ENCODE data around the gene FAIM2.

Gene FAIM2

DNA sequence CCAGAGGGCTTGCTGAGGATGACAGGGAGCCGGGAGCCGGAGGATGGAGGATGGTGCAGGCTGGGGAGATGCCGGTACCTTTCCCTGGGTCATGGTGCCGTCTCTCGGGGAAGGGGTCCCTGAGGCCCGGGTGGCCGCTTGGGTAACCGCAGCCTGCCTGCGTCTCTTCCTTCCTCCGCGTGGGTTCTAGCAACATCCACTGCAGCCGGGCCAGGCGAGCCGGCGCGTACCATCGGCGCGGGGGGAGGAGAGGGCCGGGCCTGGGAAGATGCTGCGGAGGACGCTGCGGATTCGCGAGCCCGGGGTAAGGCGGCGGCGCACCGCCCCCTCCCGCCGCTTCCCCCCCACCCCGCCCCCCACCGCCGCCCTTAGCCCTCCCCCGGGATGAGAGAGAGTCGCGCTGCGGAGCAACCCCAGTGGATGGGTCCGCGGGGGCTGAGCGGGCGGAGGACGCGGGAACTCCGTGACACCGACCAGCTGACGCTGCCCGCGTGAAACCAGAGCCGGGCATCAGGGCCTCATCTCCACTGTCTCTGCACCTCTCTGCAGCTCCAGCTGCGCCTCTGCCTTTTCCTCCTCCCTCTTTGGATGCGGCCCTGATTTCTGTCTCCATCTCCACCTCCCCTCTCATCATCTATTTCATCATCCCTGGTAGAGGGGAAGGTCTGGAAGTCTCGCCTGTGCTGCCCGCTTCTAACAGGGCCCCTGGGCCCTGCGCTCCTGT is at the start of gene FAIM2:
Gene FAIM2 (minus strand): TSS at position 201 of the 724 bp plus-strand sequence. CDS start 108 bp downstream, at position 93.
- Mint-ChIP-seq H3K4me1 (peaks cover 24% of the 10 kb centered on the region), H3K27ac (peak within 1 kb of the TSS; percentile 78), H3K9me3 (no peaks in the 10 kb centered on the region), H3K4me3 (peak within 1 kb of the TSS; percentile 80), H3K36me3 (peaks cover 10% of the 10 kb centered on the region)
- DNase-seq (ENCODE audit: low spot score in 2 of 2) (peak; percentile 26 to 74), ATAC-seq (peak; percentile 71)

DNA sequence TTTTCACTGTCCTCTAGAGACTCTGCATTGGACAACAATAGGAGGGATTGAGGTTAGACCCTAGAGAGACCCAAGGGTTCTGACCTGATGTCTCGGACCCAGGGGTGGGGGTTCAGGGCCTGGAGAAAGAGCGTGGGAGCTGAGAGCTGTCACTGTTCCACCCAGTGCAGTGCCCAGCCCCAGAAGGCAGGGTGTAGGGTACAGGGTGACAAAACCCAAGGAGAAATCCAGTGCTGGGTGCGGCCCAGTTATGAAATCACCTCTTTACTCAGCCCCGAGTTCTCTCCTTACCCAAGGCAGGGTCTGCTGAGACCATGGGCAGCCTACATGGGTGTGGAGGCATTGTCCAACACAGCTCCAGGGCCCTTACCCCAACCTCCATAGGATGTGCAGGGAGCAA is 49.5 kb upstream of the FAIM2 start:
- ATAC-seq (no peak), DNase-seq (ENCODE audit: low spot score in 2 of 2) (no peak)
- Mint-ChIP-seq H3K4me1 (no peaks in the 10 kb centered on the region), H3K4me3 (no peak overlapping the region), H3K27ac (no peak overlapping the region), H3K36me3 (no peaks in the 10 kb centered on the region), H3K9me3 (no peaks in the 10 kb centered on the region)

DNA sequence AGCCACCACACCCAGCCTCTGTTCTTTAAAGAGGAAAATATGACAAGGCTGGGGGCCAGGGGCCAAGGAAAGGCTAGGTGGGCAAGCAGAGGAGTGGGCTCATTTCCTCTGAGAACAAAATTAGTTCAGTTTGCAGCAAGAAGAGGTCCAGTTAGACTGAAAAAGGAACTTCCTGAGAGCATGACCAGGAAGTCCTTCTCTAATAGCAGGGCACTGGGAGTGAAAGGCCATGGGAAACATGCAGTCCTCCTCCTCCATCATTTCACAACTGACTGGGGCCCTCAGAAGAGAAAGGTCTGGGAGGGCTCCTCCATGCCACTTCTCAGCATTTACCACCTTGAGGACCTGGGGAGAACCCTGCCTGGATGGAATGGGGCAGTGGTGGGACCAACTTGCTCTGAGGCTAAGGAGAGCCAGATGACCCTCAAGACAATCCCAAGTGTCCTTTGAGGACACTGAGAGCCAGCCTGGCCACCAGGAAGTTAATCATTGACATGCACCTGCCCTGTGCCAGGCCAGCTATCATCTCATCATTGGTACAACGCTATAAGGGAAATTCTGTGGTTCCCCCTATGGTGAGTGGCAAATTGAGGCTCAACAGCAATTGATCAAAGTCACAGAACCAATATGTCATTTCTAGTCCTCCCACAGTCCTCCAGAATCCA is 48.8 kb upstream of the FAIM2 start:
- no peak overlapping the region for H3K4me3 Mint-ChIP-seq
- no peaks in the 10 kb centered on the region for H3K9me3 Mint-ChIP-seq
- no peak for DNase-seq (ENCODE audit: low spot score in 2 of 2)
- no peaks in the 10 kb centered on the region for H3K36me3 Mint-ChIP-seq
- H3K4me1 Mint-ChIP-seq, result no peaks in the 10 kb centered on the region
- no peak for ATAC-seq
- no peak overlapping the region for H3K27ac Mint-ChIP-seq

DNA sequence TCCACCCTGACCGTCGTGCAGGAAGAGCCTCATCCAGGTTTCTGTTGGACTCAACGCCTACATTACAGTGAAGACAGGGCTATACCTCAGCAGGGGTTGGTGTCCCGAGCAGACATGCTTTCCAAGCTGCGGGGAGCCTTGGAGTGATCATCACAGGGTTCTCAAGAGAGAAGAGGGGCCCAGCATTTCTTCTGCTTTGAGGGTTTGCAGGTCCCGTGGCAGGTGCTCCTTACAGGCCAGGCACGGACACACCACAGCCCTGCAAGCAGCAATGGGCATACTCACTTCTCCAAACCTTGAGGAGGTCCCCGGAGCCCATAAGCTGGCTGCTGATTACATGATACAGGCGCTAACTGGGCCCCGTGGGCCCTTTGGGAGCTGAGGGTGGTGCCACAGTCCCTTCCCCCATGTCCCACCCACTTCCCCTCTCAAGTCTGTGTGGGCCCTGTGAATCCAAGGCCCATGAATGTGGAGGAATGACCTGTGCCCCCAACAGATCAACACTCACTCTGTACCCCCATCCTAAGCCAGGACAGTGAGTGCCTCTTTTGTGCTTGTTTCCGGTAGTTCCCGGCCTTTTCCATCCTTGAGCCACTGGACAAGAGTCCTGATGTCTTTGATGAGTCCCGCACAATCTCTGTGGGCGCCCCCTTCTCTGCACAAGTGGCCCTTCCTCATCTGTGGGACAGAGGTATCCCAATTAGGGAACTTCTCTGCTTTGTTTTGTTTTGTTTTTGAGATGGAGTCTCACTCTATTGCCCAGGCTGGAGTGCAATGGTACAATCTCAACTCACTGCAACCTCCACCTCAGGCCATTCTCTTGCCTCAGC is 47.9 kb upstream of the FAIM2 start:
- H3K4me3 Mint-ChIP-seq, result no peak overlapping the region
- no peaks in the 10 kb centered on the region for H3K4me1 Mint-ChIP-seq
- H3K27ac Mint-ChIP-seq, result peak overlapping the region; percentile 20
- DNase-seq (ENCODE audit: low spot score in 2 of 2), result no peak
- H3K36me3 Mint-ChIP-seq, result no peaks in the 10 kb centered on the region
- no peaks in the 10 kb centered on the region for H3K9me3 Mint-ChIP-seq
- no peak for ATAC-seq

DNA sequence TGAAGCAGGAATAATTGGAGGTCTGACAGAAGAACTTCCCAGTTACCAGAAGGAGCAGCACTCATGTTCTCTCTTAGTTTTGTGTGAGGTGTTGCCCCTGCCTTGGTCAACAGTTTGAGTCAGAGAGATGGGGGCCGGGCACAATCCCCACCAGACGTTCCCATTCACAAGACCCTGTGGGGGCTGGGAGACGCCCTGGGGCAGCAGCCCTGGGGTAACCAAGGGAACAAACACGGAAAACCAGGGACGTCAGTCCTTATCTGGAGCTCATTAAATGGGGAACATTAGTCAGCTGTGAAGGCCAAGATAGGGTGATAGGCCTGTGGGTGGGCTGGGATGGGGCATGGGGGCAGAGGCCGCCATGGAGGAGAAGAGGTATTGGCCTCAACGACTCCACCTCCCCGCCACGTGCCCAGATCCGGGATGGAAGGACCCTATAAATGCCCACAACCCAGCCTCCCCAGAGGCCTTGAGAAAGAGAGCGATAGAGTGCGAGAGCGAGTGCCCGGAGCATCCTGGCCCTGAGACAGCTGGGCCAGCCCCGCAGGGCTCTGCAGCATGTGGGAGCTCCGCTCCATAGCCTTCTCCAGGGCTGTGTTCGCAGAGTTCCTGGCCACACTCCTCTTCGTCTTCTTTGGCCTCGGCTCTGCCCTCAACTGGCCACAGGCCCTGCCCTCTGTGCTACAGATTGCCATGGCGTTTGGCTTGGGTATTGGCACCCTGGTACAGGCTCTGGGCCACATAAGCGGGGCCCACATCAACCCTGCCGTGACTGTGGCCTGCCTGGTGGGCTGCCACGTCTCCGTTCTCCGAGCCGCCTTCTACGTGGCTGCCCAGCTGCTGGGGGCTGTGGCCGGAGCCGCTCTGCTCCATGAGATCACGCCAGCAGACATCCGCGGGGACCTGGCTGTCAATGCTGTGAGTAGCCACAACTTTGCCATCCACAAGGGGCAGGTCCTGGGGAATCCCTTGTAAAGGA is 46.9 kb upstream of the FAIM2 start, which contains the start of gene AQP2:
Gene AQP2 (plus strand): TSS at position 465 of the 979 bp plus-strand sequence. CDS start 94 bp downstream, at position 559.
- Mint-ChIP-seq H3K4me1 (peaks cover 9% of the 10 kb centered on the region), H3K4me3 (no peak within 1 kb of the TSS), H3K27ac (no peak within 1 kb of the TSS), H3K36me3 (no peaks in the 10 kb centered on the region), H3K9me3 (no peaks in the 10 kb centered on the region)
- no peak for ATAC-seq
- no peak for DNase-seq (ENCODE audit: low spot score in 2 of 2)

DNA sequence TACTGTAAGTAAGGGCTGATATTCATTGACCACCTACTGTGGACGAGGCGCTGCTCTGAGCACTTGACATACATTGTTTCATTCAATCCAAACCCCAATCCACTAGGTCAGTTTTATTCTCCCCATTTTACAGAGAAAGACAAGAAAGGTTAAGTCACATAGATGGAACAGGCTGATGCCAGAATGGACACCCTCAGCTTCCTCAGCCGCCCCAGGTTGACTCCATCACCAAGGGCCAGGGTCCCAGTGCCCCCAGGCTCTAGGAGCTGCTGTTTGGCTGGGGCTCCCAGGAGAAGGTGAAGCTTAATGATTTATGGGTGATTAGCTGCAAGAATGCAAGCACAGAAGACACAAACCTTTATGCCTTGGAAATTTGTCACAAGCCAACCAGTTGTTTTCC is 46.2 kb upstream of the FAIM2 start:
- Mint-ChIP-seq H3K36me3 (no peaks in the 10 kb centered on the region), H3K4me3 (no peak overlapping the region), H3K4me1 (peaks cover 16% of the 10 kb centered on the region), H3K27ac (no peak overlapping the region), H3K9me3 (no peaks in the 10 kb centered on the region)
- no peak for ATAC-seq
- DNase-seq (ENCODE audit: low spot score in 2 of 2), result no peak

DNA sequence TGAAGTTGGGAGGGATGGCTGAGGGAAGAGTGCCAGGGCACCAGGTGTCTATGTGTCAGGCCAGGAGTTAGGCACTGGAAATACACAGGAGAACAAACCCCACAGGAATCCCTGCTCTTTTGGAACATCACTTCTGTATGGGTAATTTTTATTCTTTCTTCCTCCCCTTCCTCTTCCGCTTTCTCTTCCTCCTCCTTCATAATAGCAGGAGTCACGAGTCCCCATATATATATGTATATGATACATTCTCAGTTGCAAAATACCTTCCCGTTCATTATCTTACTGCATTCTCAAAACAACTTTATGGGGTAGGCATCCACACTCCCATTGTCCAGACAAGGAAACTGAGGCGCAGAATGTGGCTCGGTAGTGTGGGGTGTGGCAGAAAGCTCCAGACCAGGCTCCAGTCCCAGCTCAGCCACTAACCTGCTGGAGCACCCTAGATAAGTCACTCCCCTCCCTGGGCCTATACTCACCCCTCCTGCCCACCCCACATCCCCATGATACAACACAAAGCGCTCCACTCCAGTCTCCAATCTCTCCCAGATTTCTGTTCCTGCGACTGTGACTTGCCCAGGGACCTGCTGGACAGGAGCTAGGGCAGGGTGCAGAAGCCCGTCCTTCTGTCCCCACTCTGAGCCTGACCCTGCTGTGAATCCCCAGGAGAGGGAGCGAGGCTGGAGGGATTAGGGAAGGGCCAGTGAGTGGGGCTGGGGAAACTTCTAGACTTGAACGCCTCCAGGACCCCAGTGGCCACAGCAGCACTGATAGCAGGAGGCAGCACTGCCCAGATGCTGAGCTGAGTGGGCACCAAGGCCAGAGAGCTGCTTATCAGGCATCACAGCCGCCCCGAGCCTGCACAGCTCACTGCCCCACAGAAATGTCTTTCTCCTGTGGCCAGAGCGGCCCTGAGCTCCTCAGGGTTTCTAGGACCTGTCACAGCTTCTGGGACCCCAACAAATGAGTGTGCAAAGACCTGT is 45.5 kb upstream of the FAIM2 start:
- Mint-ChIP-seq H3K4me3 (no peak overlapping the region), H3K36me3 (no peaks in the 10 kb centered on the region), H3K4me1 (peaks cover 23% of the 10 kb centered on the region), H3K9me3 (no peaks in the 10 kb centered on the region), H3K27ac (no peak overlapping the region)
- no peak for DNase-seq (ENCODE audit: low spot score in 2 of 2)
- ATAC-seq, result no peak

DNA sequence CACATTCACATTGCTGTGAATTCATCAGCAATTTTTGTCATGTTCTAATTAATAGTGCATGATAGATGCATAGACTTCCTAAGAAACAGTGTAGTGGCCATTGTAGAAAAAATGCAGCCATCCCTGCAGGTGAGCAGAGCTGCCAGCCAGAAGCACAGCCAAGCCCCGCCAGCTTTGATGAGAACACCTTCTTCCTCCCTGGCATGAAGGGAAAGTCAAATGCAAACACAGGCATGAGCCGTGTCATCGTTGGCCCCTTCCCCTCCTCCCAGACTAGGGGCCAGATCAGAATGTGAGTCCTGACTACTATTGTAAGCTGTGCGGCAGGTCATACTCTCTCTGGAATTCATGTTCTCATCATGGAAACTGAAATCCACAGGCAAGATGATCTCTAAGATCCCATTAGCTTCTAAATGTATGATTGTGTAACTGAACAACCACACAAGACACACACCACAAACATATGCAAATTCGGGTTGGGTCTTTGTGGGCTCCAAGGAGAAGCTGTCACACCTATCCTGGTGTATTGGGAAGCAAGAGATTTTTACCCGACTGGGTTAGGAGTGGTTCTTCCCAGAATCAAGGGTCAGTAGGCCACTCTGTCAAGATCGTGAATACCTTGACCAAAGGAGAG is 44.0 kb upstream of the FAIM2 start:
- ATAC-seq (no peak), DNase-seq (ENCODE audit: low spot score in 2 of 2) (no peak)
- Mint-ChIP-seq H3K4me3 (no peak overlapping the region), H3K4me1 (peaks cover 29% of the 10 kb centered on the region), H3K27ac (no peak overlapping the region), H3K9me3 (no peaks in the 10 kb centered on the region), H3K36me3 (no peaks in the 10 kb centered on the region)

DNA sequence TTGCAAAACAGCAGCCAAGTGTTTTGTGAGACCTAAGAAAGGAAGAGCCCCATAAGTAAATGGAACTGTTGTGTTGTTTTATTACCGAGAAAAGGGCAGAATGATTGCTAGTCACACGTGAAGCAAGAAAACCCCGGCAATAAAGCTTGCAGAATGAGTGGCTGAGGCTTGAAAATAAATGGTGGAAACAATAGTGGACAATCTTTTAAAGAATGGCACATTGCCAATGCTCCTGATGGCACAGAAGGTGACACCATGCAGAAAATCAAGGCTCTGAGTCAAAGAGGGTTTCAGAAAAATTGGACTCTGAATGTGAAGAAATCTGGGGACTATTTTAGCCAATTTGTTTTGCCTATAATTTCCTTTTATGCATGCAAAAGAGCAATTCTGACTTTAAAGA is 42.8 kb upstream of the FAIM2 start:
- ATAC-seq (no peak), DNase-seq (ENCODE audit: low spot score in 2 of 2) (no peak)
- Mint-ChIP-seq H3K27ac (no peak overlapping the region), H3K36me3 (no peaks in the 10 kb centered on the region), H3K4me1 (peaks cover 30% of the 10 kb centered on the region), H3K4me3 (no peak overlapping the region), H3K9me3 (no peaks in the 10 kb centered on the region)

DNA sequence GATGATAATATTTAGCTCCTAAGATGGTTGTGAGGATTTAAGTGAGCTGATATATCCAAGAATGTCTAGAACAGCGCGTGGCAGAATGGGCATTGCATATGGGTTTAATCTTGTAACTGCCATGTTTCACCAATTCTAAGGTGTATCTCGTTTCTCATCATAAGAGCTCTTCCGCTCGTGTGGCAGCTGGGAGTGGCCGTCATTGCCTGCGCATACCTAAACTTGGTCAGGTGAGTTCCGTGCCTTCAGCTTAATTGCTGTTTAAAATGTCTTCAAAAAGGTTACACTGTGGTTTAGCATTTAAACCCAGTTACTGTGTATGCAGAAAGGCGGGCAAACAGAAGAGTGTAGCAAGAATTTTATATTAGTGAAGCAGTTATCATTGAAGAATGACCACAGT is 42.4 kb upstream of the FAIM2 start:
- H3K36me3 Mint-ChIP-seq, result no peaks in the 10 kb centered on the region
- H3K9me3 Mint-ChIP-seq, result no peaks in the 10 kb centered on the region
- peak overlapping the region; percentile 67 for H3K4me3 Mint-ChIP-seq
- peaks cover 30% of the 10 kb centered on the region for H3K4me1 Mint-ChIP-seq
- DNase-seq (ENCODE audit: low spot score in 2 of 2), result no peak
- peak overlapping the region; percentile 90 for H3K27ac Mint-ChIP-seq
- ATAC-seq, result no peak

DNA sequence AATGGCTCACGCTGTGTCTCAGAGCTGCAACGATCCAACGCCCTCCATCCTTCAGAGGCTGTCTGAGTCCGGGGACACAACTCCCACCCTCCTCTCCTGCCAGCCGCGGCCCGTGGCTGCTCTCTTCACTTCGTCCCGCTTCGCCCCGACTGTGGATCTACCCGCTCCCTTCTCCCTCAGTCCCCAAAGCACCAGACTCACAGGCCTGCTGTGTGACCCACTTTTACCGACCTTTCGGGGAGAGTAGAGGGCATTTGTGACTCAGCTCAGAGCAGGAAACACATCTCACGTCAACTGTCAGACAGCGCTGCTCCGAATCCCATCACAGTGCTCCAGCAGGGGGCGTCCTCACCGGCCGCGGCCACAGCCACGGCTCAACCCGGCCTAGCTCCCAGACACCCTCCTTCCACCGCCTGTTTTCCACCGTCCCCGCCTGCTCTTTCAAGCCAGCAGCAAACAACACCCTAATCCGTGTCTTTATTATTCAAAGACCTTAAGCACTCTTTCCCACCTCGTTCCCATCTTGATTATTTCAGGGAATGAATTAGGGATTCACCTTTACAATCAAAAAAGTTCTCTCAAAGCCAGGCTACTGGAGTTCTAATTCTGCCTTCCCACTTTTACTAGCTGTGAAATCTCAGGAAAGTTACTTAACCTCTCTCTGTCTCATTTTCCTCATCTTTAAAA is 41.8 kb upstream of the FAIM2 start:
- H3K4me1 Mint-ChIP-seq, result peaks cover 30% of the 10 kb centered on the region
- ATAC-seq, result peak; percentile 97
- peak overlapping the region; percentile 90 for H3K27ac Mint-ChIP-seq
- H3K36me3 Mint-ChIP-seq, result no peaks in the 10 kb centered on the region
- peak overlapping the region; percentile 67 for H3K4me3 Mint-ChIP-seq
- no peaks in the 10 kb centered on the region for H3K9me3 Mint-ChIP-seq
- DNase-seq (ENCODE audit: low spot score in 2 of 2), result peak; percentile 88 to 94

DNA sequence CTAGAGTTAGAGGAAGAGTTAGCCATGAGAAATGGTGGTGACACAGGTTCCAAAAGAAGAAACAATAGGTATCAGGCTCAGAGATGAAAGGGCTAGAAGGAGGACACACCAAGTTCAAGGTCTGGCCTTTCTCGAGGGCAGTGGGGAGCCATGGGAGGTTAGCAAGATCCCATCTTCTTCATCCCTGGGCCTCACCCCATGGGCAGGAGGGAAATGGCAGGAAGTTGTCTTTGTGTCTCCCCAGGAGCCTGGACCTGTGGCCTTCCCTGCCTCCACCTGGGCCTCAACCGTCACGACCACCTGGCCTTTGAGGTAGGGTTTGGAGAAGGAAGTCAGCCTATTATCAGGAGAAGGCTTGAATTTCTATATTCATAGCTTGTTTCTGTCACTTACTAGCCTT is 41.0 kb upstream of the FAIM2 start:
- no peak for ATAC-seq
- peak overlapping the region; percentile 90 for H3K27ac Mint-ChIP-seq
- no peaks in the 10 kb centered on the region for H3K36me3 Mint-ChIP-seq
- peaks cover 30% of the 10 kb centered on the region for H3K4me1 Mint-ChIP-seq
- DNase-seq (ENCODE audit: low spot score in 2 of 2), result no peak
- peak overlapping the region; percentile 67 for H3K4me3 Mint-ChIP-seq
- no peaks in the 10 kb centered on the region for H3K9me3 Mint-ChIP-seq

DNA sequence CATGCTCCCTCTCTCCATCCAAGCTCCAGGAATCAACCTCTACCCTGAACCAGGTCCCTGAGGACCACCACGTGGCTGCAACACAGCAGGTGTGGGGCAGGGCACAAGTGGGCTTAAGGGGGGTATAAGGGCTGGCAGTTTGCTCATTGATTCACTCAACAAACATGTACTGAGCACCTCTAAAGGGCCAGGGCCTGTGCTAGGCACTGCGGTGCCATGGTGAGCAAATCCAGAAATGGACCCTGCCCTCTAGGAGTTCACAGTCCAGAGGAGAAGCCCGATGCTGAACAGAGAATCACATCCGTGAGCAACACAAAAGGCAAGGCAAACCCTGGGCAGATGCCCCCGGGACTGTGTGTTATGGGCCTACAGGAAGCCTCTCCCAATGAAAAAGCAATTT is 40.3 kb upstream of the FAIM2 start:
- no peak for ATAC-seq
- H3K36me3 Mint-ChIP-seq, result no peaks in the 10 kb centered on the region
- no peak for DNase-seq (ENCODE audit: low spot score in 2 of 2)
- H3K9me3 Mint-ChIP-seq, result no peaks in the 10 kb centered on the region
- H3K4me3 Mint-ChIP-seq, result no peak overlapping the region
- peaks cover 30% of the 10 kb centered on the region for H3K4me1 Mint-ChIP-seq
- peak overlapping the region; percentile 90 for H3K27ac Mint-ChIP-seq
